Effector memory CD4-positive, alpha-beta T cell (primary cell): ENCODE measurements around the gene ADARB2.
"Not testable (repeated sequence)": the region's sequence is repeated elsewhere in the genome, so short reads cannot be mapped to it uniquely, and the experiment has no call there.

ENCODE experiments used
- DNase-seq, 3 donors: peaks; one replicate each; pipeline ENCODE4 v3.0.0-alpha.2; 2020
- H3K27ac ChIP-seq: 2 replicates; pipeline ENCODE4 v1.7.0; 2013; ENCODE audit warnings: mild to moderate bottlenecking, low read length, moderate library complexity; ENCODE audit not compliant: insufficient read depth, poor library complexity, severe bottlenecking
- H3K27me3 ChIP-seq: replicated peaks from 2 replicates; pipeline ENCODE4 v1.7.0; 2013; ENCODE audit warnings: mild to moderate bottlenecking, low read length; ENCODE audit not compliant: insufficient read depth, control insufficient read depth, poor library complexity, severe bottlenecking
- H3K36me3 ChIP-seq: 2 replicates; pipeline ENCODE4 v1.7.0; 2013; ENCODE audit warnings: mild to moderate bottlenecking, low read length, moderate library complexity; ENCODE audit not compliant: control insufficient read depth, insufficient read depth
- H3K4me1 ChIP-seq: 2 replicates; pipeline ENCODE4 v1.7.0; 2013; ENCODE audit warnings: low read length, mild to moderate bottlenecking; ENCODE audit not compliant: control insufficient read depth, insufficient read depth, poor library complexity, severe bottlenecking
- H3K4me3 ChIP-seq: 2 replicates; pipeline ENCODE4 v1.7.0; 2013; ENCODE audit warnings: low read length, low read depth, mild to moderate bottlenecking; ENCODE audit not compliant: insufficient read depth, poor library complexity, severe bottlenecking
- H3K9me3 ChIP-seq: 2 replicates; pipeline ENCODE4 v1.7.0; 2013; ENCODE audit warnings: mild to moderate bottlenecking, low read length, moderate library complexity; ENCODE audit not compliant: control insufficient read depth
- total RNA-seq, 3 donors: gene quantifications; one replicate each; lab custom pipeline; 2026; lab: John Stamatoyannopoulos, UW

ADARB2 gene
- total RNA-seq = 0 to 2.5 (median 0.87) reads per million in 3 donors

DNA sequence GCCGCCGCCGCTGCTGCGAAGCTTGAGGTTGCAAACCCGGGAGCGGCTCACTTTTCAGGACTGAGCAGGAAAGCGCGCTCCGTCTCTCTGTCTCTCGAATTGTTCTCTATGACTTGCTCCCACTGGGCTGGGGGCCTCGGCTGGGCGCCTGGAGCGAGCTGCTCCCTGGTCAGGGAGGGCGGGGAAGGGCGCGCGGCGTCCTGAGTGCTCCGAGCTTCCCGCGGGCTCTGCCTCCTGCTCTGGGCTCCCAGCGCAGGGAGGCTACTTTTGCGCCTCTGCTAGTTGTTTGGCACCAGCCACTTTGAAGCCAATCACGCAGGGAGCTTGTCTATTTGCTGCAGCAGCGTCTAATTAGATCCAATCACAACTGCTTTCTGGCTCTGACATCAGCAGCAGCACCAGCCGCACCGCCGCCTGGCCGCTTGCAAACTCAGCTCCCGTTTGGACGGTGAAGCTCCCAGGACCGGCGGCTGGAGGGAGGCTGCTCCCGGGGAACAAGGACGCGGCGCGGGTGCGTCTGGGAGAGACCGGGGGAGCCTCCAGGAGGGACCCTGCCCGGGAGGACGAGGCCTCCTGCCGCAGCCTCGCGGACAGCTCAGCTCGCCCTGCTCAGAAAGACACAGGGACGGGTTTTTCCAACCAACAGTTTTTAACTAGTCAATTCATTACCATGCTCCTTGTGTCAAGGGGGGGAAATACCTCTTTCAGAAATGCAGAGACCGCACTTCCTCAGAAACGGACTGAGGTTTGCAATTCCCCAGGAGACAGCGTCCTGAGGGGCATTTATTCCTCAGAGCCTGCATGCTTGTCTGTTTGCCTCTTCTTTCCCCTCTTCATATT is at the start of gene ADARB2:
TSS of gene ADARB2 (minus strand) at position 304 of the 840 bp plus-strand sequence.
- DNase-seq = no peak
- Histone ChIP-seq H3K27me3 (peaks cover 22% of the 10 kb centered on the region), H3K4me1 (peaks cover 12% of the 10 kb centered on the region), H3K27ac (no peak within 1 kb of the TSS), H3K9me3 (no peaks in the 10 kb centered on the region), H3K4me3 (no peak within 1 kb of the TSS), H3K36me3 (no peaks in the 10 kb centered on the region)

DNA sequence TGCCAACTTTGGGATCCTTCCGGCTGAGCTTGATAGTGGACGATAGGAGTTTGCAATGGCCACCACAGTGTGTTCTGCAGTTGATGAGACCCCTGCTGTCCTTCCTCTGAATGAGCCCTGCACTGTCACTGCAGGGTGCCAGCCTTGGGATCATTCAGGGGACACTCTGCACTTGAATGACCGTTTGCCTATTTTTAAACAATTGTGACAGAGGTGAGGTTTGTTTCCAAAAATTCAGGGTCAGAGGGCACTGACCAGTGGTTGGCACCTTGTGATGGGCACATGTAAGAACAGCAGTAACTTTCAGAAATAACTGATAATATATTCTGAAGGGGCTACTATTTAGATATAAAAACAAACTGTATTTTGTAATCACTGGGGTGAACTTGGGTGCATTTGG is 48.5 kb upstream of the ADARB2 start:
- H3K36me3 ChIP-seq = no peaks in the 10 kb centered on the region
- H3K27me3 ChIP-seq = no peaks in the 10 kb centered on the region
- no peak overlapping the region for H3K4me3 ChIP-seq
- no peak overlapping the region for H3K27ac ChIP-seq
- H3K9me3 ChIP-seq = no peaks in the 10 kb centered on the region
- H3K4me1 ChIP-seq = no peaks in the 10 kb centered on the region
- no peak for DNase-seq

DNA sequence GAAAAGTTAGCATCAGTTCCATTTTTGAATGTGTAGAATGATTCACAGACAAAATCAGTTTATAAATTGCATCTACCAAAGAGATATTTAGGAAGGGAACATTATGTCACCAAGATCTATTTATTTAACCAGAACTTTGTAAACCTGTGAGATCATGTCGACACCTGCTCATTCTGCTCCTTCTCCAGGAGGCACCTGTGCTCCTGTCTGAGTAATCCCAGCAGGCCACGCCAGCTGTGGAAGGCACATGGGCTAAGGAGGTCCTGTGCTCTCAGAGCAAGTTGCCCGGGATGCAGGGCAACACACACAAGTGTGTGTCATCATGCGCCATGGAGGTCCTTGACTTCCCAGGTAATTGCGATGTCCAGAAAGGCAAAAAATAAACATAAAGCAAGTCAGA is 45.5 kb upstream of the ADARB2 start:
- no peak for DNase-seq
- Histone ChIP-seq H3K4me1 (no peaks in the 10 kb centered on the region), H3K27me3 (no peaks in the 10 kb centered on the region), H3K27ac (no peak overlapping the region), H3K4me3 (no peak overlapping the region), H3K36me3 (no peaks in the 10 kb centered on the region), H3K9me3 (no peaks in the 10 kb centered on the region)

DNA sequence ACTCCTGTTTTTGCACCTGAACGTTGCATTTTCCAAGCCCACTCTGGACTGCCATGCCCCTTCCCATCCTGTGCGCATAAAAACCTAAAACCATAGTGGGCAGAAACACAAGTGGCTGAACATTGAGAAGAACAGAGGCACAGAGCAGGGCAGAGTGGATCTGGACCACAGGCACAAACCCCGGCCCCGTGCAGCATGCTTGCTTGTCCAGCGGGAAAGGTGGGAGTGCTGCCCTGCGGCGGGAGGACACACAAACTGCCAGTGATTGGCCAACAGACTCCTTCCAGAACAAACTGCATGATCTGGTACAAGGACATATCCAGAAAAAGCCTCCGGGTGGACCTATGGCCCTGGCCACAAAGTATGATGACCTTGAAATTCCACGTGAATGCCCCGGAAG is 42.5 kb upstream of the ADARB2 start:
- no peak for DNase-seq
- no peak overlapping the region for H3K27ac ChIP-seq
- H3K4me1 ChIP-seq = no peaks in the 10 kb centered on the region
- H3K27me3 ChIP-seq = no peaks in the 10 kb centered on the region
- no peaks in the 10 kb centered on the region for H3K36me3 ChIP-seq
- H3K9me3 ChIP-seq = no peaks in the 10 kb centered on the region
- H3K4me3 ChIP-seq = no peak overlapping the region

DNA sequence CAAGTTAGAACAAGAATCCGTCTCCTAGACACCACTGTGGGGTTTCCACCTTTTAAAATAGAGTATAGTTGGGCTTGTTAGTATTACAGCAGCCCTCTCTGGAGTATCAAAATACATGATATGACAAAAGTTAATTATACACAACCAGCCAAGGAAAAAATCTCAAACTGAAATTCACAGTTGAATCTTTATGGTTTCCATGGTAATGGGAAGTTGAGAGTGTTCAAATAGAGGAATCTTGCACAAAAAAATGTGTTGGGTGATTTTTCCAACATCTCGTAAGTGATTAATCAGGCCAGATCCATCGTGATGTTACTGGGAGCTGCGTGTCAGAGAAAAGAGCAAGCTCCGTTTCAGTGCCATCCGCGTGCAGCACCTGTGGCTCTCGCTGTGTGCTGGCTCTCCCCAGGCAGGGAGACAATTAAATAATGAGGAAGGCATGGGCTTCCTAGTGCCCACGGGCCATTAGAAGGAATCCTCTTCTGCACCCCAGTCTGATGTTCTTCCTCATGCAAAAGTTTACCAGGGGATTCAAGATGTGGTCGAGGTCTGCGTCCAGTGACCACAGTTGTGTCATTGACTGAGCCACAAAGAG is 41.1 kb upstream of the ADARB2 start:
- Histone ChIP-seq H3K36me3 (no peaks in the 10 kb centered on the region), H3K9me3 (no peaks in the 10 kb centered on the region), H3K27me3 (no peaks in the 10 kb centered on the region), H3K4me3 (no peak overlapping the region), H3K4me1 (no peaks in the 10 kb centered on the region), H3K27ac (no peak overlapping the region)
- DNase-seq = no peak

DNA sequence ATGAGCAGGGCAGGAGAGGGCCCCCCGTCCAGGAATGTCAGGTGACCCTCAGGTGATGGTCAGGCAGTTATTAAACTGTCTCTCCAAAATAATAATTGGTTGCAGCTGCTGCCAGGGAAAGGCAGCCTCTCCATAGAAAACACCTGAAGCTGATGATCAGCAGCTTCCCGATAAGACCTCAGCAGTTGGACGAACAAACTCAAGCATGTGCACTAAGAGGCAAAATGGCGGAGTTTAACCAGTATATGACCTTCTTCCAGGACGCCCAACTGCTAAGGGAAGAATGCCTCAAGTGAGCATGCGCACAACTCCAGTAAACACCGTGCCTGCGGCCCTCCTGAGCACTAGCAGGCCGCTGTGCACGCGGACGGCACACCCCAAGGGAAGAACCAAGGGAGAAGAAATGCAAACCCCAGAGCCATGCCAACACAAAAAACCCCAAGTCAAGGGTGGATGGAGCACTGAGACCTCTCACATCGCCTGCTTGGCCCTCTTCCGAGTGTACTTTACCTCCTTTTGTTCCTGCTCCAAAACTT is 38.9 kb upstream of the ADARB2 start:
- Histone ChIP-seq H3K4me1 (no peaks in the 10 kb centered on the region), H3K36me3 (no peaks in the 10 kb centered on the region), H3K27me3 (no peaks in the 10 kb centered on the region), H3K27ac (no peak overlapping the region), H3K4me3 (no peak overlapping the region), H3K9me3 (no peaks in the 10 kb centered on the region)
- no peak for DNase-seq

GRCh38 chr10:1774796-1775195 is 37.5 kb upstream of the ADARB2 start:
- H3K4me1 ChIP-seq = no peaks in the 10 kb centered on the region
- H3K9me3 ChIP-seq = no peaks in the 10 kb centered on the region
- no peaks in the 10 kb centered on the region for H3K36me3 ChIP-seq
- no peak overlapping the region for H3K4me3 ChIP-seq
- H3K27ac ChIP-seq = no peak overlapping the region
- no peaks in the 10 kb centered on the region for H3K27me3 ChIP-seq
- no peak for DNase-seq

- H3K27me3 ChIP-seq, H3K4me1 ChIP-seq, DNase-seq, H3K27ac ChIP-seq, H3K4me3 ChIP-seq, H3K36me3 ChIP-seq, H3K9me3 ChIP-seq: not testable (repeated sequence)
These were observed 35.9 kb upstream of the ADARB2 start for GRCh38 chr10:1773204-1773603.

DNA sequence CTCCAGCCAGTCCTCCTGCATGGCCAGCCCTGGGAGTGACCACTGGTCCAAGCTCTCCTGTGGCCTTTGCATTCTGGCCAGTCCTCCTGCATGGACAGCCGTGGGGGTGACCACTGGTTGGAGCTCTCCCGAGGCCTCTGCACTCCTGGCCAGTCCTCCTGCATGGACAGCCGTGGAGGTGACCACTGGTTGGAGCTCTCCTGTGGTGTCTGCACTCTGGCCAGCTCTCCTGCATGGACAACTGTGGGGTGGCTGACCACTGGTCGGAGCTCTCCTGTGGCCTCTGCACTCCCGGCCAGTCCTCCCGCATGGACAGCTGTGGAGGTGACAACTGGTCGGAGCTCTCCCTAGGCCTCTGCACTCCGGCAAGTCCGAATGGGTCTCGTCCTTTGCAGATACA is 28.7 kb upstream of the ADARB2 start:
- no peaks in the 10 kb centered on the region for H3K9me3 ChIP-seq
- H3K4me3 ChIP-seq = no peak overlapping the region
- no peak for DNase-seq
- no peaks in the 10 kb centered on the region for H3K4me1 ChIP-seq
- no peaks in the 10 kb centered on the region for H3K36me3 ChIP-seq
- no peak overlapping the region for H3K27ac ChIP-seq
- H3K27me3 ChIP-seq = no peaks in the 10 kb centered on the region

DNA sequence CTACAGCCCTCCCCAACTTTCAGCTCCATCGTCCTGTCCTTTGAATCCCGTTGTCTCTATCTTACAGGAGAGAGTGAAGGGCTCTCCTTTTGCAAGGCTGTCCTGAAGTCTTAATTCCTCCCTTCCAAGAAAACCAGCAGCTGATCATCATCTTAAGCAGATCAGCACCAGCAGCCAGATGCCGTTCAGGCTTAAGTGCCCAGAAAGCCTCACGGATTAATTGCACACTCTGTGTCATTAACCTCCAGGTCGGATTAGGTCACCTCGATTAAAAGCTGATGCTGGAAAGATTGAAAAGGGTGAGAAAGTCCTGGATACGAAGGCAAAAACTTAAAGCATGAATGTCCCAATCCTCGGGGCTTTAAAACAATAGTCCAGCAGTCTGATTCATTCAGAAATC is 24.8 kb upstream of the ADARB2 start:
- Histone ChIP-seq H3K27me3 (no peaks in the 10 kb centered on the region), H3K9me3 (no peaks in the 10 kb centered on the region), H3K4me3 (no peak overlapping the region), H3K36me3 (no peaks in the 10 kb centered on the region), H3K27ac (no peak overlapping the region), H3K4me1 (no peaks in the 10 kb centered on the region)
- no peak for DNase-seq
